Retinal pigment epithelial cell (primary cell): ENCODE results near the gene FADS6.

Experiments
- DNase-seq: peaks from one replicate; pipeline ENCODE4 v3.0.0-alpha.2; 2010; ENCODE audit warnings: low read depth
- H3K4me3 ChIP-seq: 2 replicates; pipeline ENCODE4 v1.5.1; 2011; ENCODE audit warnings: mild to moderate bottlenecking, low read length, control low read depth, moderate library complexity
- TF ChIP-seq, protein P1 (sequence below): conservative IDR thresholded peaks from 2 replicates; pipeline ENCODE4 v1.5.1; 2011; ENCODE audit warnings: low read depth, low read length, control low read depth, inconsistent platforms

The FADS6 gene

DNA sequence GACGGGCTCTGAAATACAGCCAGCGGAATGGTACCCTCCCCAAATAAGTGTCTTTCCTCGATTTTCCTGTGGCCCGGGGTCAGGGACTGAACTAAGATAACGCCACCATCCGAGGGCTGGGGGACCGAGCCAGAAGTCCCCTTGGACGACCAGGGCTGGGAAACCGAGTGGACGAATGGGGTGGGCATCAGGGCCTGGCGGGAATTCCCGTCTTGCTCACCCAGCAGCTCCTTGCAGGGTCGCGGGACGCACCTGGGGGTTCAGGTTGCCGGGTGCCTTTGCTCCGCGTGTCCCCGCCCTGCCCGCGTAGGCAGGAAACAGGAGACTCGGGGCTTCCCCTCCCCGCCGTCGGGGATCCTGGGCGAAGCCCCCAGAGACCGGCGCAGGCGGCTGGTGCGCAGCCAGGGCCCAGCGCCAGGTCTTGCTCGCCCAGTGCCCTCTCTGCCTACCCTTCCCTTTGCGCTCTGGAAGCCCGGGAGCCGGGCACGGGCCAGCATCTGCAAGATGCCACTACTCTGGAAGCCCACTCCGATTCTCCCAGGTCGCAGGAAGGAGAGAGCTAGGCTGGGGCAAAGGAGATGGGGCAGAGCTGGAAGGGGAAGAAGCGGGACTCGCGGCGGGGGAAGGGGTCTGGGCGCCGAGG, 33.1 kb downstream of the FADS6 start:
- no peak for DNase-seq
- TF ChIP-seq, protein P1, sequence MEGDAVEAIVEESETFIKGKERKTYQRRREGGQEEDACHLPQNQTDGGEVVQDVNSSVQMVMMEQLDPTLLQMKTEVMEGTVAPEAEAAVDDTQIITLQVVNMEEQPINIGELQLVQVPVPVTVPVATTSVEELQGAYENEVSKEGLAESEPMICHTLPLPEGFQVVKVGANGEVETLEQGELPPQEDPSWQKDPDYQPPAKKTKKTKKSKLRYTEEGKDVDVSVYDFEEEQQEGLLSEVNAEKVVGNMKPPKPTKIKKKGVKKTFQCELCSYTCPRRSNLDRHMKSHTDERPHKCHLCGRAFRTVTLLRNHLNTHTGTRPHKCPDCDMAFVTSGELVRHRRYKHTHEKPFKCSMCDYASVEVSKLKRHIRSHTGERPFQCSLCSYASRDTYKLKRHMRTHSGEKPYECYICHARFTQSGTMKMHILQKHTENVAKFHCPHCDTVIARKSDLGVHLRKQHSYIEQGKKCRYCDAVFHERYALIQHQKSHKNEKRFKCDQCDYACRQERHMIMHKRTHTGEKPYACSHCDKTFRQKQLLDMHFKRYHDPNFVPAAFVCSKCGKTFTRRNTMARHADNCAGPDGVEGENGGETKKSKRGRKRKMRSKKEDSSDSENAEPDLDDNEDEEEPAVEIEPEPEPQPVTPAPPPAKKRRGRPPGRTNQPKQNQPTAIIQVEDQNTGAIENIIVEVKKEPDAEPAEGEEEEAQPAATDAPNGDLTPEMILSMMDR, result no peak
- H3K4me3 ChIP-seq, result no peak overlapping the region

DNA sequence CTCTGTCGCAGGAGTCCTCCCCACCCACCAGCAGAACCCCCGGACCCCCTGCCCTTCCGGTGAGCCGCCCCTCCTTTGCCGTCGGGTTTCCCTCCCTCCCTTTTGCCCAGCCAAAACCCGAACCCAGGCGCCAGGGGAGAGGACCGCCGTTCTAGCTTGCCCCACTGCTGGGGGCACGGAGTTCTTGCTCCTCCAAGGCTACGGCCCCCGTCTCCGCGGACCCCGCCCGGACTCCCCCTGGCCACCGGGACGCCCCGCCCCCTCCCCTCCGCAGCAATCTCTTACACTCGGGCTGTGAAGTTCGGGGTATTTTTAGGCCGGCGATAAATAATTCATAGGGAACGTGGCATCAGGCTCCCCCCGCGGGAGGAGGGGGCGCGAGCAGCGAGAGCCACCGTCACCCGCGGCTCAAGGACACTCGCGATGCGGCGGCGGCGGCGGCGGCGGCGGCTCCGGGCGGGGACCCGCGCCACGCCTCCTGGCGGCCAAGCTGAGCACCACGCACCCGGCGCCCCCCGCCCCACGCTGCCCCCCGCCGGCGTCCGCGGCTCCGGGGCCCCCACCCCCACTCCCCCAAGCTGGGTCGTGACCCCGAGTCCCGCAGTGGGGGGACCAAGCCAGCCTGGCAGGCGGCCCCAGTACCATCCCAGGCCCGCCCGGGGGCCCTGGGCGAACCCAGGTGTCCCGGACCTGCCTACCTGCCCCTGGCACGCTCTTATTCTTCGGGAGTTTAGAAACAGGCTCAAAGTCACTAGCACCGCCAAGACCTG, 33.8 kb downstream of the FADS6 start, which contains the start of gene GRIN2C:
GRIN2C (minus strand) TSS at position 427 of the 770 bp plus-strand sequence. CDS start 4,793 bp downstream, outside the sequence.
- TF ChIP-seq, protein P1, result no peak
- no peak for DNase-seq

DNA sequence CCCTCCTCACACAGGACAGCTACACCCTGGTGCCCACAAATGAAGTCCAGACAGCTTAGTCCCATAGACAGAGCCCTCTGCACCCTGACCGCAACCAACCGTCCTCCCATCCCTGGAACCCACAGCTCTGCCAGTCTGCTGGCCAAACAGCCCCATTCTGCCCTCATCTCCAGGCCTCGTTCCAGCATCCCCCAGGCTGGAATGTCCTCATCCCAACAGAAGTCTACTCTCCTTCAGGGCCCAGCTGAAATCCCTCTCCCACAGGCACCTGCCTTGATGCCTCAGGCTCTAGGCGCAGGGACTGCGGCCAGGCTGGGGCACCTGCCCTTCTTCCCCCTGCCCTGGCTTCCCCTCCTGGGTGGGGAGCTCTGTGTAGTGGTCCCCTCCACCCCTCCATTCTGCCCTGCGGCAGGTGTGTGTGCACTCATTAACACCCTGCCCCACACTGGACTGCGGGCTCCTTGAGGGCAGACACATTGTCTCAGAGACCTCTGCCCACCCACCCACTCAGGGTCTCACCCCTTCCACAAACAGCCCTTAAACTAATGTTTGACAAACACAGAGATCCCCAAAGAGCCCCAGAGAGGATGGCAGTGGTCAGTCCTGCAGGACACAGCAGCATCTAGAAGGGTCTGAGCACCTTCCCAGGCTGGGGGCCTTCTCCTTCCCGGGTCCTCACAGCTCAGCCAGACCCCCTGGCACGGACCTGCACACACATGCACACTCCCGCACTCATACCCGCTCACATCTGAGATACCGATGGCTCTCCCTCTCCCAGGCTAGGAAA, 34.6 kb downstream of the FADS6 start:
- TF ChIP-seq, protein P1, result no peak
- H3K4me3 ChIP-seq, result no peak overlapping the region
- no peak for DNase-seq

More for the DNA sequence above, 33.8 kb downstream of the FADS6 start, which contains the start of gene GRIN2C:
- no peak within 1 kb of the TSS for H3K4me3 ChIP-seq

DNA sequence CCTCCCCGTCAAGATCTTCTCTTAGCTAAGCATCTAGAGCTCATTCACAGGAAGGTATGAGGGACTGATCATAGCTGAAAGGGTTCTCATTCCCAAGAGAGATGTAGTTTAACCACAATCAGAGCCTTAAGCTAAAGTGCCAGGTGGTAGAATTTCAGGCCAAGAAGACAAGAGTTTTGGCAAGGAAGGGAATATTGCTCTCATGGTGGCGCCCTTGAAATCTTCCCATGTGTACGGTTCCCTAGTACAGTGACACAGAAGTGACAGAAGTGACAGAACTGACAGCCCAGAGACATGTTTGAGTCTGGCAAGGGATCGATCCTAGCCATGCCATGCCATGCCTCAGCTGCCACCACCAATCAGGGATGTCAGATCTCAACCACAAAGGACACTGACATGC, 36.2 kb downstream of the FADS6 start:
- TF ChIP-seq, protein P1, result no peak
- H3K4me3 ChIP-seq, result no peak overlapping the region
- DNase-seq, result no peak

DNA sequence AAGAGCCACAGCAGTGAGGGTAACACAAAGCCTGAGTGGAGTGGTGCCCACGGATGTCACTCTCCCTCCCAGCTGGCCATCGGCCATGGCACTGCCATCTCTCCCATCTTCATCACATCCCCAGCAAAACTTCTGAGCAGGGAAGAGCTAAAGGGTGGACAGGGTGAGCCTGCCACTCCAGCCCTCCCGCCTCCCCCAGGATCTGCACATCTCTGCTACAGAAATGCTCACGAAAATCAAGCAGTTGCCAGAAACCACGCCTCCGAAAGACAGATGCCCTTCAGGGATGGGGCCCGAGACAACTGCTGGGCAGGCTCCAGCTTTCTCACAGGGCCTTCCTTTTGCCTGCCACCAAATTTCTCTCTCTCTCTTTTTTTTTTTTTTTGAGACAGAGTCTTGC, 37.3 kb downstream of the FADS6 start:
- H3K4me3 ChIP-seq, result no peak overlapping the region
- DNase-seq, result no peak
- TF ChIP-seq, protein P1, result no peak

DNA sequence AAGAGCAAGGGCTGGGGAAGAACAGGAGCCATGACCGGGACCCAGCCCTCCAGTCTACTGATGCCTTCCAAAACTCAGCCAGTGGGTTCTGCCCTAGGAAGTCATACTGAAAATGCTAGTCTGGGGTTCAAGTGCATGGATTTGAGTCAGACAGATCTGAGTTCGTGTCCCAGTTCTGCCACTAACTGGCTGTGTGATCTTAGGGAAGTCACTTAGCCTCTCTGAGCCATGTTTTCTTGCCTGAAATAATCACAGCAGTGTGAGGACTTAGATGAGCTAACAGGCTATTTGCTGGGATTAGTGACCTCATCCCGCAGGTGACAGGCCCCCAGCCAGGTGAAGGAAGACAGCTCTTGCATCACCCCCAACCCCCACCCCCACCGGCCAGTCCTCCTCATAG, 38.1 kb downstream of the FADS6 start:
- TF ChIP-seq, protein P1, result no peak
- no peak for DNase-seq
- no peak overlapping the region for H3K4me3 ChIP-seq
